ENCODE measurements around the gene HIP1.
"Not testable (repeated sequence)": the region's sequence is repeated elsewhere in the genome, so short reads cannot be mapped to it uniquely, and the experiment has no call there.

HIP1 gene

GRCh38 chr7:75738975-75739795 is 444 bp upstream of the HIP1 start:
- DNase-seq = peak; percentile 95

GRCh38 chr7:75737856-75738603 is 711 bp downstream of the HIP1 start:
- no peak for DNase-seq

GRCh38 chr7:75735581-75736350 is 3.0 kb downstream of the HIP1 start:
- no peak for DNase-seq

GRCh38 chr7:75734586-75735458 is 3.9 kb downstream of the HIP1 start:
- no peak for DNase-seq

GRCh38 chr7:75732764-75733630 is 5.7 kb downstream of the HIP1 start:
- DNase-seq = no peak

- DNase-seq = no peak
Observed at GRCh38 chr7:75732016-75732521, 6.7 kb downstream of the HIP1 start.

GRCh38 chr7:75729851-75730274 is 8.9 kb downstream of the HIP1 start:
- no peak for DNase-seq

- no peak for DNase-seq
Observed at GRCh38 chr7:75727881-75728593, 10.7 kb downstream of the HIP1 start.

GRCh38 chr7:75727351-75727750 is 11.4 kb downstream of the HIP1 start:
- not testable (repeated sequence) for DNase-seq

- DNase-seq = no peak
Observed at GRCh38 chr7:75725306-75725705, 13.4 kb downstream of the HIP1 start.

GRCh38 chr7:75723444-75723843 is 15.3 kb downstream of the HIP1 start:
- no peak for DNase-seq

GRCh38 chr7:75722373-75722772 is 16.4 kb downstream of the HIP1 start:
- DNase-seq = no peak

GRCh38 chr7:75721922-75722321 is 16.8 kb downstream of the HIP1 start:
- not testable (repeated sequence) for DNase-seq

GRCh38 chr7:75721426-75721825 is 17.3 kb downstream of the HIP1 start:
- no peak for DNase-seq

- DNase-seq = no peak
Observed at GRCh38 chr7:75719626-75720025, 19.1 kb downstream of the HIP1 start.

- no peak for DNase-seq
Observed at GRCh38 chr7:75718390-75719031, 20.2 kb downstream of the HIP1 start.

- not testable (repeated sequence) for DNase-seq
Observed at GRCh38 chr7:75717746-75718145, 21.0 kb downstream of the HIP1 start.

GRCh38 chr7:75716992-75717626 is 21.6 kb downstream of the HIP1 start:
- DNase-seq = no peak

- DNase-seq = no peak
Observed at GRCh38 chr7:75715864-75716263, 22.9 kb downstream of the HIP1 start.
